CD4-positive, alpha-beta T cell treated with Interleukin-17A for 1 hour (primary cell): Measurements from ENCODE around the gene TMEM165.

Experiments
- DNase-seq: peaks from one replicate; pipeline ENCODE4 v3.0.0-alpha.2; 2020

The TMEM165 gene

DNA sequence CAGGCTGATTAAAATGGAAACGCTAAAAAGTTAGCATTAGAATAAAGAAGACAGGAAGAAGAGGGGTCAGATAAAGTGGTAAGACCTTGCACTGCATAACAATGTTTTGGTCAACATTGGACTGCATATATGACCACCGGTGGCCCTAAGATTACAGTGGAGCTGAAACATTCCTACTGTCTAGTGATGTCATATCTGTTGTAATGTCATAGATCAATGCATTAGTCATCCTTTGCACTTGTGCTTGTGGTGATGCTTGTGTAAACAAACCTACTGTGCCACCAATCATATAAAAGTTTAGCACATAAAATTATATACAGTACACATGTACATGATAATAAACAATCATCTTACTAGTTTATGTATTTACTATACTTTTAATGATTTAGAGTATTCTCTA lies 73.0 kb downstream of the TMEM165 start:
- DNase-seq: no peak

DNA sequence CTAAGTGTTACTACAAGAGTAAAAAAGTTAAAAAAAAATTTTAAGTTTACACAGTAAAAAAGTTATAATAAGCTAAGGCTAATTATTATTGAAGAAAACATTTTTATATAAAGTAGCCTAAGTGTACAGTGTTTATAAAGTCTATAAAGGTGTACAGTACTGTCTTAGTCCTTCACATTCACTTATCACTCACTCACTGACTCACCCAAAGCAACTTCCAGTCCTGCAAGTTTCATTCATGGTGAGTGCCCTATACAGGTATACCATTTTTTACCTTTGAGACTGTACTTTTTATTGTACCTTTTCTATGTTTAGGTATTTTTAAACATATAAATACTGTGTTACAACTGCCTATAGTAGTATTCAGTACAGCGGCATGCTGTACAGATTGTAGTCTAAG lies 74.2 kb downstream of the TMEM165 start:
- DNase-seq: no peak
